Activated naive CD4-positive, alpha-beta T cell treated with anti-CD3 and anti-CD28 coated beads, Interleukin-2, amount 10 ng/mL, durations not matched to agents 7 days and 5 days (primary cell): Measurements from ENCODE around the gene IL13.
"Not testable (repeated sequence)": the region's sequence is repeated elsewhere in the genome, so short reads cannot be mapped to it uniquely, and the experiment has no call there.

Experiments
- CTCF ChIA-PET: fragments of 350-600 bp; sonication (Branson Sonifier 250); formaldehyde crosslinking; loops from one replicate; lab custom pipeline; 2021; ENCODE audit warnings: antibody characterized with exemption; lab: Charles Lee
- DNase-seq: peaks from one replicate; pipeline ENCODE4 v3.0.0-alpha.2; 2020
- H3K27ac Mint-ChIP-seq: one replicate; pipeline ENCODE4 v1.8.0; 2021; ENCODE audit warnings: mild to moderate bottlenecking, moderate library complexity, mixed read lengths
- H3K27me3 Mint-ChIP-seq: one replicate; pipeline ENCODE4 v1.8.0; 2021; ENCODE audit warnings: mild to moderate bottlenecking, mixed read lengths
- H3K36me3 Mint-ChIP-seq: one replicate; pipeline ENCODE4 v1.8.0; 2021; ENCODE audit warnings: mixed read lengths
- H3K4me1 Mint-ChIP-seq: one replicate; pipeline ENCODE4 v1.8.0; 2021; ENCODE audit warnings: mixed read lengths
- H3K4me3 Mint-ChIP-seq: one replicate; pipeline ENCODE4 v1.8.0; 2021; ENCODE audit warnings: mild to moderate bottlenecking, moderate library complexity, mixed read lengths
- H3K9me3 Mint-ChIP-seq: one replicate; pipeline ENCODE4 v1.8.0; 2021; ENCODE audit warnings: mixed read lengths

IL13 gene

DNA sequence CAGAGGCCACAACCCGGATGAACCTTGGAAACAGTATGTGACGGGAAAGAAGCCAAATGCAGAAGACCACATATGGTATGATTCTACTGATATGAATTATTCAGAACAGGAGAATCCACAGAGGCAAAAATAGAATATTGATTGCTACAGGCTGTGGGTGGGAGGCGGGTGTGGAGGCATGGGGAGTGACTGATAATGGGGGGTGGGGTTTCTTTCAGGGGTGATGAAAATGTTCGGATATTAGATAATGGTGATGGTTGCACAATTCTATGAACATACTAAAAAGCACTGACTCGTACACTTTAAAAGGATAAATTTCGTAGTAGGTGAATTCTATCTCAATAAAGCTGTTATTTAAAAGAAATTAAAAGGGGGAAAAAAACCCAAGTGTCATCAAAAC lies 26.5 kb downstream of the IL13 start:
- Mint-ChIP-seq H3K27ac (no peak overlapping the region), H3K9me3 (no peaks in the 10 kb centered on the region), H3K36me3 (no peaks in the 10 kb centered on the region), H3K4me3 (no peak overlapping the region), H3K27me3 (peaks cover 12% of the 10 kb centered on the region), H3K4me1 (peaks cover 35% of the 10 kb centered on the region)
- no peak for DNase-seq
- CTCF ChIA-PET: interaction anchor here (0.9 kb wide), 1 partner anchor 170 kb away, joined by 3 read pairs; no protein-coding TSS in a partner anchor

DNA sequence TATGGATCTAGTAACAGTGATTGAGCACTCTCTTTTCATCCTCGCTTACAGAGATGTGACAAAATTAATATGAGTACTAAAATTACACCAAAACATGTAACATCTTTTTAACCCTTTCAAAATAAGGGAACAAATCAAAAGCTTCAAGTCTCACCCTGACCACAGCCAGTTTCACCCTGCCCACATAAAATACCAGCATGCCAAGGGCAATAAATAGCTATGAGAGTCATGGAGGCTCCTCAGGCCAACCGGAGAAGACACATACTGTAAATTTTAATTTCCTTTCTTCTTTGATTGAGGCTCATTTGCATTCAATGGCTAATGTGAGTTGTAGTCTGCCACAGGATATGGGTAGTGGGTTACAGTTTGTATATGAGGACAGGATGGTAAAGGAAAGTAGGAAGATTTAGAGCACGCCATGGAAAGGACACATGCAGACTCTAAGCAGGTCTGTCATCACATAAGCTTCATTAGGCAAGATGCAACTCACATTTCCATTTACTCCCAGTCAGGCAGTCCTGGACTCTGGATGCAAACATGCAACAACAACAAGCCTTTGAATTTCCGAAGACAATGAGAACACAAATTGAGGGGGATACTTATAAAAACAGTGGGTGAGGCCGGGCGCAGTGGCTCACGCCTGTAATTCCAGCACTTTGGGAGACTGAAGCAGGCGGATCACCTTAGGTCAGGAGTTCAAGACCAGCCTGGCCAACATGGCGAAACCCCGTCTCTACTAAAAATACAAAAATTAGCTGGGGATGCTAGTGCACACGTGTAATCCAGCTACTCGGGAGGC lies 27.1 kb downstream of the IL13 start:
- Mint-ChIP-seq H3K27me3 (peaks cover 12% of the 10 kb centered on the region), H3K27ac (no peak overlapping the region), H3K4me1 (peaks cover 37% of the 10 kb centered on the region), H3K9me3 (no peaks in the 10 kb centered on the region), H3K4me3 (no peak overlapping the region), H3K36me3 (no peaks in the 10 kb centered on the region)
- no peak for DNase-seq
- CTCF ChIA-PET: interaction anchor here (0.6 to 0.9 kb wide), 2 partner anchors 170 to 298 kb away, joined by 3 read pairs; no protein-coding TSS in a partner anchor

GRCh38 chr5:132686193-132686592 lies 28.2 kb downstream of the IL13 start:
- H3K27me3 Mint-ChIP-seq: peaks cover 8% of the 10 kb centered on the region
- CTCF ChIA-PET: interaction anchor here (0.6 to 1.1 kb wide), 2 partner anchors 127 to 159 kb away, joined by 3 read pairs; no protein-coding TSS in a partner anchor
- no peak overlapping the region for H3K27ac Mint-ChIP-seq
- H3K9me3 Mint-ChIP-seq: no peaks in the 10 kb centered on the region
- H3K36me3 Mint-ChIP-seq: no peaks in the 10 kb centered on the region
- DNase-seq: no peak
- H3K4me1 Mint-ChIP-seq: peaks cover 37% of the 10 kb centered on the region
- no peak overlapping the region for H3K4me3 Mint-ChIP-seq

GRCh38 chr5:132687995-132688394 lies 30.0 kb downstream of the IL13 start:
- peak; percentile 67 for DNase-seq
- CTCF ChIA-PET: no interaction called here
- Mint-ChIP-seq H3K9me3 (no peaks in the 10 kb centered on the region), H3K27me3 (peaks cover 8% of the 10 kb centered on the region), H3K27ac (peak overlapping the region; percentile 49), H3K4me1 (peaks cover 44% of the 10 kb centered on the region), H3K36me3 (no peaks in the 10 kb centered on the region), H3K4me3 (no peak overlapping the region)

- no peak overlapping the region for H3K4me3 Mint-ChIP-seq
- CTCF ChIA-PET: no interaction called here
- peak overlapping the region; percentile 49 for H3K27ac Mint-ChIP-seq
- H3K27me3 Mint-ChIP-seq: peaks cover 8% of the 10 kb centered on the region
- no peaks in the 10 kb centered on the region for H3K9me3 Mint-ChIP-seq
- H3K36me3 Mint-ChIP-seq: no peaks in the 10 kb centered on the region
- DNase-seq: no peak
- H3K4me1 Mint-ChIP-seq: peaks cover 44% of the 10 kb centered on the region
Observed at GRCh38 chr5:132688536-132689339, 30.8 kb downstream of the IL13 start.

GRCh38 chr5:132689513-132689912 lies 31.5 kb downstream of the IL13 start:
- Mint-ChIP-seq H3K4me3 (no peak overlapping the region), H3K27ac (no peak overlapping the region), H3K4me1 (peaks cover 41% of the 10 kb centered on the region), H3K27me3 (peaks cover 8% of the 10 kb centered on the region), H3K36me3 (no peaks in the 10 kb centered on the region), H3K9me3 (no peaks in the 10 kb centered on the region)
- DNase-seq: no peak
- CTCF ChIA-PET: interaction anchor here (1.2 kb wide), 1 partner anchor 22 kb away, joined by 3 read pairs; no protein-coding TSS in a partner anchor

- no peaks in the 10 kb centered on the region for H3K36me3 Mint-ChIP-seq
- CTCF ChIA-PET: interaction anchor here (1.2 kb wide), 1 partner anchor 21 kb away, joined by 3 read pairs; no protein-coding TSS in a partner anchor
- peaks cover 8% of the 10 kb centered on the region for H3K27me3 Mint-ChIP-seq
- peaks cover 37% of the 10 kb centered on the region for H3K4me1 Mint-ChIP-seq
- H3K4me3 Mint-ChIP-seq: no peak overlapping the region
- no peak overlapping the region for H3K27ac Mint-ChIP-seq
- no peak for DNase-seq
- H3K9me3 Mint-ChIP-seq: no peaks in the 10 kb centered on the region
Observed at GRCh38 chr5:132690156-132690555, 32.2 kb downstream of the IL13 start.

DNA sequence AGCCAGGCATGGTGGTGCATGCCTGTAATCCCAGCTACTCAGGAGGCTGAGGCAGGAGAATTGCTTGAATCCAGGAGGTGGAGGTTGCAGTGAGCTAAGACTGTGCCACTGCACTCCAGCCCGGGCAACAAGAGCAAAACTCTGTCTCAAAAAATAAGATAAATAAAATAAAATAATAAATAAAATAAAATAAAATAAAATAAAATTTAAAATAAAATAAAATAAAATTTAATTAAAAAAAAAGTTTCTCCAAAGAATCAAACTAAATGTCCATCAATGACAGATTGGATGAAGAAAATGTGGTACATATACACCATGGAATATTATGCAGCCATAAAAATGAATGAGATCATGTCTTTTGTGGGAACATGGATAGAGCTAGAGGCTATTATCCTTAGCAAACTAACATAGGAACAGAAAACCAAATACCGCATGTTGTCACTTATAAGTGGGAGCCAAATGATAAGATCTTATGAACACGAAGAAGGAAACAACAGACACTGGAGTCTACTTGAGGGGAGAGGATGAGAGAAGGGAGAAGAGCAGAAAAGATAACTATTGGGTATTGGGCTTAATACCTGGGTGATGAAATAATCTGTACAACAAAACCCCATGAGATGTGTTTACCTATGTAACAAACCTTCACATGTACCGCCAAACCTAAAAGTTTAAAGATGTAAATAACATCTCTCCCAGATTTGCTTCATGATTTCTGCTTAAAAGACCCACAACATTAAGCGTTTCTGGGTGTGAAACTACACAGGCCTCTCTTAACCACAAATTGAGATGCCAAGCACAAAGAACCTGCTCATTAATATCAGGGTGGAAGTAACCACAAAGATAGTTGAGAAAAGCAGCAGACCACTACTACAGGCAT lies 34.0 kb downstream of the IL13 start:
- H3K4me3 Mint-ChIP-seq, H3K36me3 Mint-ChIP-seq, H3K9me3 Mint-ChIP-seq, DNase-seq, H3K27me3 Mint-ChIP-seq, H3K27ac Mint-ChIP-seq, CTCF ChIA-PET: not testable (repeated sequence)
- H3K4me1 Mint-ChIP-seq: peaks cover 28% of the 10 kb centered on the region

DNA sequence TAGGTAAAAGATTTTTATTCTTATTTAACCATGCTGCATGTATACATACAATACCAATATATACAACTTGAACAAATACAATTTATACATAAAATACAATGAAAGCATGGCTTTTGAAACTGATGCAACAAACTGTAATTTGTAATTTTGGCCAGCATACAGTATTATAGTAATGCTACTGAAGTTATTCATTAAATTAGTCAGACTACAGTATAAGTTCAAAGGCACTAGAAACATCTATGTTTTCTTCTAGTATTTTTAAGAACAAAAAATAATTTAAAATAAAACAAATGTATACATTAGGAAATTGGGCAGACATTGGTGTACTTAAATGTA lies 34.6 kb downstream of the IL13 start:
- Mint-ChIP-seq H3K27ac (no peak overlapping the region), H3K36me3 (no peaks in the 10 kb centered on the region), H3K4me1 (peaks cover 27% of the 10 kb centered on the region), H3K27me3 (peaks cover 4% of the 10 kb centered on the region), H3K9me3 (no peaks in the 10 kb centered on the region), H3K4me3 (no peak overlapping the region)
- no peak for DNase-seq
- CTCF ChIA-PET: no interaction called here

- Mint-ChIP-seq H3K27ac (no peak overlapping the region), H3K27me3 (no peaks in the 10 kb centered on the region), H3K36me3 (peaks cover 4% of the 10 kb centered on the region), H3K4me1 (peaks cover 9% of the 10 kb centered on the region), H3K4me3 (no peak overlapping the region), H3K9me3 (no peaks in the 10 kb centered on the region)
- CTCF ChIA-PET: interaction anchor here (0.9 kb wide), 1 partner anchor 20 kb away, joined by 3 read pairs; no protein-coding TSS in a partner anchor
- no peak for DNase-seq
Observed at GRCh38 chr5:132695956-132696355, 38.0 kb downstream of the IL13 start.

DNA sequence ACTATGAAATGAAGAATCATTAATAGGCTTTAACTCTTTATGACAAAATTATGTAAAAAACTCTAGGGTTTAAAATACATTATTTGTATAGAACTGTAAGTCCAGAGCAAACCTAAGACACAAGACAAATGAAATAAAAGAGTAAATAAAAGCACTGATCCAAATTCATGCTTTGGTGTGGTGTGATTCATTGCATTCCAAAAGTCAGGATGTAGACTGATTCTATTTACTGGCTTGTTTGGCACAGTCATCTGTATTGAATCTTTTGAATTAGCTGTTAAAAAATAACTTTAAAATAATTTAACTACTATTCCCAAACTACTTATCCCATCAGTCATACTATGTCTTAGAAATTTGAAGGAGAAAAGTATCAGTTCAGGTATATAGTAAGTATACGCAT lies 46.9 kb downstream of the IL13 start:
- Mint-ChIP-seq H3K4me3 (no peak overlapping the region), H3K36me3 (peaks cover 7% of the 10 kb centered on the region), H3K9me3 (no peaks in the 10 kb centered on the region), H3K4me1 (peaks cover 14% of the 10 kb centered on the region), H3K27ac (no peak overlapping the region), H3K27me3 (no peaks in the 10 kb centered on the region)
- CTCF ChIA-PET: interaction anchor here (1.4 kb wide), 1 partner anchor 178 kb away, joined by 3 read pairs; no protein-coding TSS in a partner anchor
- no peak for DNase-seq

DNA sequence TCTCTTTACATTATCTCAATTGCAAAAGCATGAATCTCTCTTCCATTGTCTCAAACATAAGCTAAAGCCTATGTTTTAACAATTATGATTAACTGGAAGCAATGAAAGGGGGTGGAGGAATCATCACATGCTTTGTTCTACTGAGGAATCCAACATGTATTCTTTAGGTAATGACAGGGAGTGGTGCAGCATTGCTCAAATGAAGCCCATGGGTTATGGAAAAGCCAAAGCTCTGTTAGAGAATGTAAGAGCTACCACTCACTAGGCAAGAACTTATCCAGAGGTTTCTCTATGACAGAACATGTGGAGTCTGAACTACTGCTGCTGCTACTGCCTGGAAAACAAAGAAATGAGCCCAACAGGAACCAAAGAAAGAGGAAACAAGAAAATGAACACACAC lies 50.7 kb downstream of the IL13 start:
- CTCF ChIA-PET: interaction anchor here (0.6 to 1.6 kb wide), 3 partner anchors 41 to 182 kb away, joined by 5 to 7 read pairs (median 6); no protein-coding TSS in a partner anchor
- Mint-ChIP-seq H3K27ac (no peak overlapping the region), H3K27me3 (no peaks in the 10 kb centered on the region)

More for the DNA sequence above, 50.7 kb downstream of the IL13 start:
- Mint-ChIP-seq H3K36me3 (peaks cover 2% of the 10 kb centered on the region), H3K9me3 (no peaks in the 10 kb centered on the region), H3K4me1 (peaks cover 8% of the 10 kb centered on the region), H3K4me3 (no peak overlapping the region)
- no peak for DNase-seq
